ENCODE measurements around the gene PDE2A.

GRCh38 chr11:72692498-72693237 lies 18.4 kb upstream of the PDE2A start:
- TF ChIP-seq CTCF (IDR thresholded peaks at IDR 0.05; ENCODE audit: low read depth, low read length), result no peak
- TF ChIP-seq POLR2A (IDR thresholded peaks at IDR 0.05; ENCODE audit: extremely low read depth, insufficient read length), result no peak
- TF ChIP-seq MAX (IDR thresholded peaks at IDR 0.05; ENCODE audit: low read depth, low read length), result no peak
- TF ChIP-seq MYC (IDR thresholded peaks at IDR 0.05; ENCODE audit: low read depth, low read length), result no peak
